ENCODE results near the gene PDE6H.

- TF ChIP-seq RAD21 (IDR thresholded peaks at IDR 0.05; ENCODE audit: low read length) (no peak), TAF1 (IDR thresholded peaks at IDR 0.05; ENCODE audit: borderline replicate concordance, low read depth, low read length) (no peak)
Observed at GRCh38 chr12:15000575-15000974, 27.7 kb downstream of the PDE6H start.

Data from SK-N-SH (cell line).